HG03039 (cell line): ENCODE data around the gene NFATC2IP.
"Not testable (repeated sequence)": the region's sequence is repeated elsewhere in the genome, so short reads cannot be mapped to it uniquely, and the experiment has no call there.

Experiments used
- ATAC-seq: cut with Tn5 transposase; IDR thresholded peaks from one replicate; pipeline ENCODE4 v1.9.1; 2021; ENCODE audit warnings: mild to moderate bottlenecking, moderate library complexity; ENCODE audit not compliant: unreplicated experiment

Gene NFATC2IP

DNA sequence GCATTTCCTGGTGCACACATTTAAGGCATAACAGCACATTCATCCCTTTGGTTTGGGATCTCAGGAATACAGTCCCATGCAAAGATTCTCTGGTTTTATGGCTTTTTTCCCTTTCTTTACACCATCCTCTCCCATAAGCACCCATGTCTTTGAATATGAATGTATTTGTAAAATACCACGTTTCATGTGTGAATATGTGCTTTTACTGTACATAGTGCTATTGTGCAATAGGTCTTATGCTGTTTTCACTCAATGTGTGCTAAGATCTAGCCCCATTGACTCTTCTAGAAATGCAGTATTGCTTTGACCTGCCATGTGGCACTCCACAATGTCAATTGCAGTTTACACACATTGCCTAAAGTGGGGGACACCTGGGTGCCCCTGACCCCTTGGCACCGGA lies 13.8 kb downstream of the NFATC2IP start:
- no peak for ATAC-seq

DNA sequence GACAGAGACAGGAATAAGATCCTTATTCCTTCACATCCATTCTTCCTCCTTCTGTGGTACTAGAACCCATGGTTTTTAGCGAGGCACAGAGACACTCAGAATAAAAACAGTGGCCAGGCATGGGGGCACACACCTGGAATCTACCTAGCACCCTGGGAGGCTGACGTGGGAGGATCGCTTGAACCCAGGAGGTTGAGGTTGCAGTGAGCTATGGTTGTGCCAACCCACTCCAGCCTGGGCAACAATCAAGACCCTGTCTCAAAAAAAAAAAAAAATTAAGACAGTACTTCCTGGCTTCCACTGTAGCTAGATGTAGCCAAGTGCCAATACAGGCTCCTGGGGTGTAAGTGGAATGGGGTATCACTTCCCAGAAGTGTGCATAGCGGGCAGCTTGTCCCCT lies 16.4 kb downstream of the NFATC2IP start:
- no peak for ATAC-seq

DNA sequence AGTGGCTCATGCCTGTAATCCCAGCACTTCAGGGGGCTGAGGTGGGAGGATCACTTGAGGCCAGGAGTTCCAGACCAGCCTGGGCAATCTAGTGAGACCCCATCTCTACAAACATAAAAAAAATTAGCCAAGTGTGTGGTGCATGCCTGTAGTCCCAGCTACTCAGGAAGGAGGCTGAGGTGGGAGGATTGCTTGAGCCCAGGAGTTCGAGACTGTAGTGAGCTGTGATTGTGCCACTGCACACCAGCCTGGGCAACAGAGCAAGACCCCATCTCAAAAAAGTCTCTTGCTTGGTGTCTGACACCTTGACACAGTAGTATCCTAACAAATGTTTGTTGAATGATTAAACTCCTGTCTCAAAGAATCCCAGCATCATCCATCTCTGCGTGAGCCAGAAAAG lies 19.0 kb downstream of the NFATC2IP start:
- not testable (repeated sequence) for ATAC-seq

DNA sequence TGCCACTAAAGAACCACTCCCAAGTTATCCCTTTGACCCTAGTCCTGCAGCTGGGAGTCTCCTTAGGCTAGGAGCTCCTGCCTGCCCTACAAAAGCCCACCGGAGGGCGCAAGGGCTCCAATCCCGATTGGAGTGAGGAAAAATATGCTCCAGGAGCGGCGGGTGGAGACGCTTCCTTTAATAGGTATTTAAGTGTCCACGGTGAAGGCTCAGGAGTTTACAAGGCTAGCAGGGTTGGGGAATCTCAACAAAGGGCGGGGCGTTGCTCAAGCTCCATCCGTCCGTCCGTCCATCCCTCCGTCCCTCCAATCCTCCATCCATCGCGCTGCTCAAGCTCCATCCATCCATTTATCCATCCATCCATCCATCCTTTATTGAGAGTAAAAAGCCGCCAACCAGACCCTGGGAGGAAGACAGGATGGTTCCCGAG lies 23.3 kb downstream of the NFATC2IP start:
- ATAC-seq, result no peak

DNA sequence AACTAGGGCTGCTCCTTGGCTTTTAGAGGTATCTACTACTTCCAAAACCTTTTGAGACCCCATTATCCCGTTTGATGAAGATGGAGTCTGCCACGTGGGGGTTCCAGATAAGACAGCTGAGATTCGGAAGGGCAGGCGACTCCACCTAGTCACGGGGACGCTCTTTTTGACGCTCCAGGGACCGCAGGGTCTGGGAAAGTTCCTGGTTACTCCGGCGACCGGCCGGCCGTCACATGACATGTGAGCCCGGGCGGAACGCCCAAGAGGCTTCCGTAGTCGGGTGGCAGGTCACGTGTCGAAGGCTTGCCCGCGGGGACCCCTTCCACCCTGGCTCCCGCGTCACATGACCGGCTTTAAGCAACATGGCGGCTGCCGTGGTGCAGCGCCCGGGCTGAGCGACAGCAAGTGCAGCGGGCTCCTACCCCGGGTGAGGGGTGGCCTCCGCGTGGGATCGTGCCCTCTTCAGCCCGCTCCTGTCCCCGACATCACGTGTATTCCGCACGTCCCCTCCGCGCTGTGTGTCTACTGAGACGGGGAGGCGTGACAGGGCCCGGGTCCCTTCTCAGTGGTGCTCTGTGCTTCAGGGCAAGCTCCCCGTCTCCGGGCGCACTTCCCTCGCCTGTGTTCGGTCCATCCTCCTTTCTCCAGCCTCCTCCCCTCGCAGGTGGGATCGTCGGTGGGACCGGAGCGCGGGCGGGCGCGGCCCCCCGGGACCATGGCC lies 23.9 kb downstream of the NFATC2IP start, which contains the start of gene SPNS1:
Gene SPNS1, plus strand, starts transcription at position 342 of the 721 bp plus-strand sequence. Its CDS starts 374 bp downstream, at position 716.
- ATAC-seq, result peak; percentile 89

DNA sequence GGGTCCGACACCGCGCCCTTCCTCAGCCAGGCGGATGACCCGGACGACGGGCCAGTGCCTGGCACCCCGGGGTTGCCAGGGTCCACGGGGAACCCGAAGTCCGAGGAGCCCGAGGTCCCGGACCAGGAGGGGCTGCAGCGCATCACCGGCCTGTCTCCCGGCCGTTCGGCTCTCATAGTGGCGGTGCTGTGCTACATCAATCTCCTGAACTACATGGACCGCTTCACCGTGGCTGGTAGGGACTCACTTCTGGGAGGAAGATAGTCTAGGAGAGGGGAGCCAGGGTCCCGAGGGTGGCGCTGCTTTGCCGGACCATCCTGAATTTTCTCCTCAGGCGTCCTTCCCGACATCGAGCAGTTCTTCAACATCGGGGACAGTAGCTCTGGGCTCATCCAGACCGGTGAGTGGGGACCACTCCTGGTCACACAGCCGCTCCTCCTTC lies 24.4 kb downstream of the NFATC2IP start:
- peak; percentile 24 for ATAC-seq

DNA sequence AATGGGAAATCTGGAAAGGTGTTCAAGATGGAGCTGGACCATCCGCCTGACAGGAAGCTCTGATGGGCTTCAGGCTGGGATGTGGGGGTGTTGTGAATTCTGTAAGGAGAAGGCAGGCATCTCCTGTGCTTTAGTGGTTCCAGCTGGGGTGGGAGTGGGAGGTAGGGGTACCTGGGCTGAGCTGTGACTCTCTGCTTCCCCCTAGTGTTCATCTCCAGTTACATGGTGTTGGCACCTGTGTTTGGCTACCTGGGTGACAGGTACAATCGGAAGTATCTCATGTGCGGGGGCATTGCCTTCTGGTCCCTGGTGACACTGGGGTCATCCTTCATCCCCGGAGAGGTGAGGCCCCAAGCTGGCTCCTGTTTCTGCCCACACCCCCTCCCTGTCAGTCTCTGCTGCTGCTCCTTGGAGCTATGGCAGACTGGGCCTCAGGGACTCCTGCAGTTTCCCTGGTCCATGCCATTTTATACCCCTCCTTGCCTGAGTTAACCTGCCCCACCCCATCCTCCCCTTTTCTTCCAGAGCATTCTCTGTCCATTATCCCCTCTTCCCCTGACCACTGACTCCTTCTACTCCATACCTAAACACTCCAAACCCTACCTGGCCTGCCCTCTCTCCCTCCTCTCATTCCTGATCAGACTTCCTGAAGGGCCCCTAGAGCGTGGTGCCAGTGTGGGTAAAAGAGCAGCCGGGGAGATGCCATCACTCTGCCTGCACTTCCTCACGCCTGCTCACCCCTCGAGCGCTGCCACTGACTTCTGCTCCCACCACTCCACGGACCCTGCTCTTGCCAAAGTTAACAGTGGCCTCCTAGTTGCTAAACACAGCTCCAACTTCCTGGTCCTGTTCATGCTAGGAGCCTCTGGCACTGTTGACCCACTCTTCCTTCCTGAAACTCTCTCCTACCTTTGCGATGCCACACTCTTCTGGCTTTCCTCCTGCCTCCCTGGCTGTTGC lies 27.2 kb downstream of the NFATC2IP start:
- ATAC-seq, result no peak

DNA sequence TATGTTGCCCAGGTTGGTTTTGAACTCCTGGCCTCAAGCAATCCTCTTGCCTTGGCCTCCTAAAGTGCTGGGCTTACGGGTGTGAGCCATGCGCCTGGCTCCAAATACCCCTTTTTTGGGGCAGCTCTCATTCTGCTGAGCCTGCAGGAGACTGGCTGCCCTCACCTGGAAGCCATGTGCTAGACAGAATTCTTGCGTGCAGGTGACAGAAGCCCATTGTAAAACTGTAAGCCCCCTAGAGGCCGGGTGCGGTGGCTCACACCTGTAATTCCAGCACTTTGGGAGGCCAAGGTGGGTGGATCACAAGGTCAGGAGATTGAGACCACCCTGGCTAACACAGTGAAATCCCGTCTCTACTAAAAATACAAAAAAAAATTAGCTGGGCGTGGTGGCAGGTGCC lies 29.6 kb downstream of the NFATC2IP start:
- not testable (repeated sequence) for ATAC-seq

DNA sequence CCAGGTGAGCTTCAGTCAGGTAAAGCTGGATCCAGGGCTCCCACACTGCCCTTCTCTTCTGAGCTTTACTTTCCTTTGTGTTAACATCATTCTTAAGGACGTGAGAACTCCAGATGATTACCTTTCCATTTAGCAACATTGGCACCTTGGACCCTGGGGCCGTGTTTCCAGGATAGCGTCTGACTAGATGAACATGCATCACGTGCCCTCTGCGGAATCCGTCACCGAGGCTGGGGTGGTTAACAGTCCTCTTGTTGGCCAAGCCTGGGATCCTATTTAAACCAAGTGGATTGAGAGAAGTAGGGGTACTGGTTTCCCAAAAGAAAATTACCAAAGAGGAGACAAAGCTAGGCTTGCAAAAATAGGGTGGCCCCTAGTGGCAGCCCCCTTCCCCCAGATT lies 30.2 kb downstream of the NFATC2IP start:
- no peak for ATAC-seq

DNA sequence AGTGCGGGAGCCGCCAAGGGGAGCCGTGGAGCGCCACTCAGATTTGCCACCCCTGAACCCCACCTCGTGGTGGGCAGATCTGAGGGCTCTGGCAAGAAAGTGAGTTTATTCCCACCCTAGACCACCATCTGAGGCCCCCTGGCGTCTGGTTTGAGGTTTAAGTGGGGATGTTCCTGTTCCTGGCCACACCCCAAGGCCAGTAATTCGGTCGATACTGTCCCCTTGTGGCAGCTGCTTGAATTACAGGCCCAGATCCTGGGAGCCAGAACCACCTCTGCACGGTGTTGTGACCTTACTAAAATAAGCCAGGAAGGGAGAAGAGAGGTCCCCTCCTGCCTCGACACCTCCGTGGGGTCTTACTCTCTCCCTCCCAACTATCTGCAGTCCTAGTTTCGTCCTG lies 30.8 kb downstream of the NFATC2IP start:
- no peak for ATAC-seq

DNA sequence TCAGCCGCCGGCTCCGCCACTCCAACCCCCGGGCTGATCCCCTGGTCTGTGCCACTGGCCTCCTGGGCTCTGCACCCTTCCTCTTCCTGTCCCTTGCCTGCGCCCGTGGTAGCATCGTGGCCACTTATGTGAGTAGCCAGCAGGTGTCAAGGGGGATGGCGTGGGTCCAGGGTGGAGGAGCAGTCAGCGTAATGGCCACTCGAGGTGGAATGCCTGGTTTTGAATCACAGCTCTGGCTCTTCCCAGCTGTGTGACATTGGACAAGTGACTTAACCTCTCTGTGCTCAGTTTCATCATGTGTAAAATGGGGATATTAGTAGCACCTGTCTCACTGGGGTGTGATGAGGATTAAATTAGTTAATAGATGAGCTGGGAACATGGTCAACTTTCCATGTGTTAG lies 31.7 kb downstream of the NFATC2IP start:
- ATAC-seq, result no peak

DNA sequence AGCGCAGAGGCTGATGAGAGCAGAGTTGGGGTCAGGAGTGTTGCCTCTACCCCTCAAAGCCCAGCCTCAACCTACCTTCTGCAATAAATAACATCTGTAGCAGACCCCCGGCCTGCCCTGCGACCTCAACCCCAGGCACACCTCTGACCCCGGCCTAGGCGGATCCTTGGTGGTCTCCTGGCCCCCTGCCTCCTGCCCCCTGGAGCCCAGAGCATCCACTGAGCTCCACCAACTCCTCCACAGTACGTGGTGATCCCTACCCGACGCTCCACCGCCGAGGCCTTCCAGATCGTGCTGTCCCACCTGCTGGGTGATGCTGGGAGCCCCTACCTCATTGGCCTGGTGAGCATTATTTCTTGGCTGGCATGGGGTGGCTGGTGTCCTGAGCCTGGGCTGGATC lies 32.2 kb downstream of the NFATC2IP start:
- ATAC-seq, result no peak

DNA sequence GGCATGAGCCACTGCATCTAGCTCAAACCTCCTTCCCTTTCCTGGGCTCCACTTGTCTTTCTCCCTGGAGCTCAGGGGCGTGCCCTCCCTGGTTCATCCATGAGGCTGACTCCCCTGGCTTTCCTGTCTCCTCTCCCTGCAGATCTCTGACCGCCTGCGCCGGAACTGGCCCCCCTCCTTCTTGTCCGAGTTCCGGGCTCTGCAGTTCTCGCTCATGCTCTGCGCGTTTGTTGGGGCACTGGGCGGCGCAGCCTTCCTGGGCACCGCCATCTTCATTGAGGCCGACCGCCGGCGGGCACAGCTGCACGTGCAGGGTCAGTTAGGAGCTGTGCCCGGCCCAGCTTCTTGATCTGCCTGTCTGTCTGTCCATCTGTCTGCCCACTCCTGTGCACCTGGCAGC lies 32.9 kb downstream of the NFATC2IP start:
- no peak for ATAC-seq

DNA sequence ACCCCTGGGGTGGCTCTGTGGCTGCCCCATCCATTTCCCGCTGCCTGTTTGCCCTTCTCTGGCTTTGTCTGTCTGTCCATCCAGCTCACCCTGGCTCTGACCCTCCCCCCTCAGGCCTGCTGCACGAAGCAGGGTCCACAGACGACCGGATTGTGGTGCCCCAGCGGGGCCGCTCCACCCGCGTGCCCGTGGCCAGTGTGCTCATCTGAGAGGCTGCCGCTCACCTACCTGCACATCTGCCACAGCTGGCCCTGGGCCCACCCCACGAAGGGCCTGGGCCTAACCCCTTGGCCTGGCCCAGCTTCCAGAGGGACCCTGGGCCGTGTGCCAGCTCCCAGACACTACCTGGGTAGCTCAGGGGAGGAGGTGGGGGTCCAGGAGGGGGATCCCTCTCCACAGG lies 33.4 kb downstream of the NFATC2IP start:
- ATAC-seq, result no peak

DNA sequence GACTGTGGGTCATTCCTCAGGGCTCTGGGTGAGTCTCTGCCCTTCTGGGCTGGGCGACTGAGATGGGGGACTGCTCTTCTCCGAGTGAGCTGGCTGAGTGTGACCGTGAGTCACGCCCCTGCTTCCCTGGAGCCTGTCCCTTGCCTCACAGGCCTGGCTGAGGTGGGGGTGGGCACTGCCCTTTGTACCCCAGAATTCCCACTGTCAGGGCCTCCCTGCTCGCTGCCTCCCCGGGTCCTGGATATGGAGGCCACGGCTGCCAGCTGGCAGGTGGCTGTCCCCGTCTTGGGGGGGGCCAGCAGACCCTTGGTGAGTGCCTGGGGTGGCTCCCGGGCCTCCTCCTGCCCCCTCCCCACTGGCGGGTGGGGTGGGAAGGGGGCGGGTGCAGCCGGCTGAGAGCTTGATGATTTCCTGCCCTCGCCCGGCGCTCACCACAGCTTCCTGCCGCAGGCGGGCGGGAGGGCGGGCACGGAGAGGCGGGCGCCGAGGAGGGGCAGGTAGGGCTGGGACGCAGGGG lies 33.9 kb downstream of the NFATC2IP start, which contains the start of gene LAT:
Gene LAT, plus strand, starts transcription at position 434 of the 517 bp plus-strand sequence. CDS start 366 bp downstream, outside the sequence.
- ATAC-seq, result no peak

DNA sequence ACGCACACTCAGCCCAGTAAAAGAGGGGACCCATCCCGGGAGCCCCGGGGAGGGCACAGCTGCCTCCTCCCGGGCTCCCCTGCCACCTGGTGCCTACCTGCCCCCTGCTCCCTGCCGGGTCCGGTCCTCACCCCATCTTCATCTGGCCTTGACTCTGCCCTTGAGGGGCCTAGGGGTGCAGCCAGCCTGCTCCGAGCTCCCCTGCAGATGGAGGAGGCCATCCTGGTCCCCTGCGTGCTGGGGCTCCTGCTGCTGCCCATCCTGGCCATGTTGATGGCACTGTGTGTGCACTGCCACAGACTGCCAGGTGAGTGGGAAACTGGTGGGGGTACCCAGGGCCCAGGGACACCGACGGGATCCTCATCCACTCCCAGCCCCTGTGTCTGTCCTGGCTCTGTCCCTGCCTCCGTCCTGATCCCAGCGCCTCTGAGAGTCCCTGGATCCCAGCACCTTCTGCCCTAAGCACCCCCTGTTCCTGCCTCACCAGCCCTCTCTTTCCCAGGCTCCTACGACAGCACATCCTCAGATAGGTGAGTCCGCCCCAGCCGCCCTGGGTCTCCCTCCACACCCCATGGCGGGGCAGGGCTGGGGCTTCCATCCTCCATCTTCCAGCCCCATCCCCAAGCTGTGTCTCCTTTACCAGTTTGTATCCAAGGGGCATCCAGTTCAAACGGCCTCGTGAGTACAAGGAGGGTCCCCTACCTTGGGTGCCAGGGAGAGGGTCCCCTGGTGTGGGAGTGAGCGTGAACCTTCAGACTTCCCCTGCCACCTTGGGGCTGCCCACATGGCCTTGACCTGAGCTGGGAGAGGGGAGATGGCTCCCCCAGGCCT lies 34.7 kb downstream of the NFATC2IP start:
- ATAC-seq, result no peak

DNA sequence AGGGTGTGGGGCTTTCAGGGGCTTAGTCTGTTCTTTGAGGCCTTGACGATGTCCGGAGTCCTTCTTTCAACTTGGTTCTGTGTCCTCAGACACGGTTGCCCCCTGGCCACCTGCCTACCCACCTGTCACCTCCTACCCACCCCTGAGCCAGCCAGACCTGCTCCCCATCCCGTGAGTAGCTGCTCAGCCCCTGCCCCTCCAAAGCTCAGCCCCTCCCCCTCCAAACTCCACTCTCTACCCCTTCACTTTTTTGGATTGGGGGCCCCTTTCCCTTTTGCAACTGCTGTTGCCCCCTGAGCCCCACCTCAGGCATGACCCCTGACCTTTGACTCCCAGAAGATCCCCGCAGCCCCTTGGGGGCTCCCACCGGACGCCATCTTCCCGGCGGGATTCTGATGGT lies 35.3 kb downstream of the NFATC2IP start:
- ATAC-seq, result no peak

DNA sequence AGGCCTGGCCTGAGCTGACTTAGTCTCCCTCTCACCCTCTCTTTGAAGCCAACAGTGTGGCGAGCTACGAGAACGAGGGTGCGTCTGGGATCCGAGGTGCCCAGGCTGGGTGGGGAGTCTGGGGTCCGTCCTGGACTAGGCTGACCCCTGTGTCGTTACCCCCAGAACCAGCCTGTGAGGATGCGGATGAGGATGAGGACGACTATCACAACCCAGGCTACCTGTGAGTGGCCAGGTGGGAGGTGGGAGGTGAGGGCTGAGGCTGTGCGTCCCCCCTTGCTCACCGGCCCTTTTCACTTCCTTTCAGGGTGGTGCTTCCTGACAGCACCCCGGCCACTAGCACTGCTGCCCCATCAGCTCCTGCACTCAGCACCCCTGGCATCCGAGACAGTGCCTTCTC lies 35.8 kb downstream of the NFATC2IP start:
- ATAC-seq, result no peak

DNA sequence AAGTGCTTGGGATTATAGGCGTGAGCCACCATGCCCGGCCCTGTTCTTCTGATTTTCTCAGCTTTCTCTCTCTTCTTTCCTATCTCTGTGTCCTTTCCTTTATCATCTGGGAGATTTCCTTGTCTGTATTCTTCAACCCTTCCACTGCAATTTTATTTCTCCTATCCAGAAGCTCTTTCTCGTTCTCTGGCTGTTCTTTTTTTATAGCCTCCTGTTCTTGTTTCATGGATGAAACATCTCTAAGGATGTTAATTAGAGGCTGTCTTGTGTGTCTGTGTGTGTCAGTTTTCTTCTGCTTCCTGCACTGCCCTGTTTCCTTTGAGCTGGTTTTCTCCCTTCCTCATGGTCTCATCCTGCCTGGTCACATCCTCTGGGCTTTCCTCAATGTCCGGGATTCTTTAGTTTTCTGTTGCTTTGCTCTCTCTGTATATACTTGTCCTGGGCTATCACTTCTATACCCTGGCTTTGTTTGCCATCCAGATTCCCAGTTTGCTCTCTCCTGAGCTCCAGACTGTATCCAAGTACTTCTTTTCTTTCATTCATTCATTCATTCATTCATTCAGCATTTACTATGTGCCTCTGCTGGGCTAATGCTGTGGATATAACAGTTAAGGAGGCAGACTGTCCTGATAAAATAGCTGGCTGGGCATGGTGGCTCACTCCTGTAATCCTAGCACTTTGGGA lies 36.6 kb downstream of the NFATC2IP start:
- no peak for ATAC-seq

DNA sequence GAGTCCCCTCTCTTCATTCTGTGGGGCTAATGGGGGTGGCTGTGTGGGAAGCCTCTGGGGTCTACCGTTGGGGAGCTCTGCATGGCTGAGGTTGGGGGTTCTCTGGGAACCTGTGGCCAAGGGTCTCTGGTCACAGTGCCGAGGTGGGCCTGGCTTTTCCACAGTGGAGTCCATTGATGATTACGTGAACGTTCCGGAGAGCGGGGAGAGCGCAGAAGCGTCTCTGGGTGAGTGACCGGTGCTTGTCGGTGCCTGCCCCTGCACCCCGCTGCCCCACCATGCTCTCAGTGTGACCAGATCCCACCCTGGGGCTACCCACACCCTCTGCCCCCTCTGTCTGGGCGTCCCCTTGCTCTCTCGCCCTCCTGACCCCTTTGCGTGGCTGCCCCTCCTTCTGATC lies 38.6 kb downstream of the NFATC2IP start:
- no peak for ATAC-seq
